ENCODE results near the gene CCDC71L. TPM values are rescaled to one million over a fixed set of nuclear protein-coding genes. Genes with fewer than 3 reads are reported as not detected.

Gene CCDC71L
- total RNA-seq, 4 donors from 2014 or later: 3.0 to 13.4 (median 8.3) TPM

- TF ChIP-seq POLR2A (IDR thresholded peaks at IDR 0.05): no peak
- TF ChIP-seq CTCF (IDR thresholded peaks at IDR 0.05): no peak
- WGBS, 2 donors: 89 to 92% methylated on average over 1 of the region's 1 CpG
- intact Hi-C loops (cut with DNase I; ENCODE audit: low total_unique reads): no loop called here
- no peak overlapping the region for H3K4me3 ChIP-seq (ENCODE audit: low read depth, poor library complexity, severe bottlenecking)
- DNase-seq (ENCODE audit: low spot score in 2 of 2): no peak
Measured at GRCh38 chr7:106671160-106671559, 10.2 kb upstream of the CCDC71L start.

GRCh38 chr7:106668861-106669524, 8.0 kb upstream of the CCDC71L start:
- 82 to 88% methylated on average over 6 of the region's 6 CpGs for WGBS, 2 donors
- no peak for DNase-seq (ENCODE audit: low spot score in 2 of 2)
- intact Hi-C loops (cut with DNase I; ENCODE audit: low total_unique reads): no loop called here
- no peak overlapping the region for H3K4me3 ChIP-seq (ENCODE audit: low read depth, poor library complexity, severe bottlenecking)
- TF ChIP-seq POLR2A (IDR thresholded peaks at IDR 0.05) (no peak), CTCF (IDR thresholded peaks at IDR 0.05) (no peak)

- WGBS, 2 donors: 92% methylated on average over 2 of the region's 2 CpGs
- TF ChIP-seq CTCF (IDR thresholded peaks at IDR 0.05) (no peak), POLR2A (IDR thresholded peaks at IDR 0.05) (no peak)
- intact Hi-C loops (cut with DNase I; ENCODE audit: low total_unique reads): no loop called here
- H3K4me3 ChIP-seq (ENCODE audit: low read depth, poor library complexity, severe bottlenecking): no peak overlapping the region
- DNase-seq (ENCODE audit: low spot score in 2 of 2): no peak
Measured at GRCh38 chr7:106666353-106666752, 5.4 kb upstream of the CCDC71L start.

- 79 to 90% methylated on average over 3 of the region's 3 CpGs for WGBS, 2 donors
- no peak overlapping the region for H3K4me3 ChIP-seq (ENCODE audit: low read depth, poor library complexity, severe bottlenecking)
- intact Hi-C loops (cut with DNase I; ENCODE audit: low total_unique reads): no loop called here
- TF ChIP-seq CTCF (IDR thresholded peaks at IDR 0.05) (no peak), POLR2A (IDR thresholded peaks at IDR 0.05) (no peak)
- DNase-seq (ENCODE audit: low spot score in 2 of 2): no peak
Measured at GRCh38 chr7:106664343-106664742, 3.4 kb upstream of the CCDC71L start.

GRCh38 chr7:106659963-106660861, 746 bp downstream of the CCDC71L start:
- H3K4me3 ChIP-seq (ENCODE audit: low read depth, poor library complexity, severe bottlenecking): peak overlapping the region; percentile 74
- WGBS, 2 donors: 1 to 2% methylated on average over 30 to 31 of the region's 101 CpGs
- DNase-seq (ENCODE audit: low spot score in 2 of 2): peak; percentile 54 to 95
- peak in 1 of 3 donors; percentile 64 for TF ChIP-seq CTCF (IDR thresholded peaks at IDR 0.05)
- TF ChIP-seq POLR2A (IDR thresholded peaks at IDR 0.05): no peak
- intact Hi-C loops (cut with DNase I; ENCODE audit: low total_unique reads): no loop called here
